IMR-90 (cell line): ENCODE measurements around the gene DUS4L. TPM values are rescaled to one million over a fixed set of nuclear protein-coding genes. Genes with fewer than 3 reads are reported as not detected.

Experiments used
- ATAC-seq: fragments of 200-7000 bp; cut with Tn5 transposase; 2 replicates; pipeline ENCODE4 v1.9.1; 2020; ENCODE audit warnings: low read depth, mild to moderate bottlenecking, moderate library complexity
- BruUV-seq: library from RNA; stranded (reverse); fragments of 400-500 nt; replicated peaks from 2 replicates; lab custom pipeline; 2021; lab: Mats Ljungman, UMichigan
- CTCF ChIA-PET: fragments of 300-600 bp; formaldehyde crosslinking; extraction: SDS; loops from one replicate; lab custom pipeline; 2021; ENCODE audit warnings: antibody characterized with exemption; lab: Yijun Ruan, JAX
- POLR2A ChIA-PET: fragments of 300-600 bp; sonication (Branson Sonifier 250); formaldehyde crosslinking; loops from one replicate; lab custom pipeline; 2022; ENCODE audit warnings: antibody characterized with exemption; ENCODE audit not compliant: unreplicated experiment; lab: Charles Lee
- DNase-seq: peaks from one replicate; pipeline ENCODE4 v3.0.0; 2013
- H2AFZ ChIP-seq: replicated peaks from 2 replicates; pipeline ENCODE3; 2013; ENCODE audit warnings: low read length, mild to moderate bottlenecking; ENCODE audit not compliant: poor library complexity
- H2AK5ac ChIP-seq: 2 replicates; pipeline ENCODE4 v1.6.1; 2013; ENCODE audit warnings: low read depth, low read length, inconsistent platforms
- H2AK9ac ChIP-seq: replicated peaks from 2 replicates; pipeline ENCODE3; 2013; ENCODE audit warnings: mild to moderate bottlenecking, low read depth, low read length, moderate library complexity; ENCODE audit not compliant: poor library complexity
- H2BK120ac ChIP-seq: 2 replicates; pipeline ENCODE4 v1.6.1; 2013; ENCODE audit warnings: low read depth, low read length, inconsistent platforms
- H2BK15ac ChIP-seq: 3 replicates; pipeline ENCODE4 v1.6.1; 2013; ENCODE audit warnings: low read depth, low read length, inconsistent platforms
- H2BK20ac ChIP-seq: 2 replicates; pipeline ENCODE4 v1.6.1; 2013; ENCODE audit warnings: low read depth, mild to moderate bottlenecking, inconsistent platforms, low read length, moderate library complexity
- H2BK5ac ChIP-seq: 2 replicates; pipeline ENCODE4 v1.6.1; 2013; ENCODE audit warnings: mild to moderate bottlenecking, low read depth, low read length, inconsistent platforms; ENCODE audit not compliant: poor library complexity, severe bottlenecking
- H3K14ac ChIP-seq: replicated peaks from 2 replicates; pipeline ENCODE4 v1.6.1; 2013; ENCODE audit warnings: low read depth, low read length, inconsistent platforms
- H3K18ac ChIP-seq: 2 replicates; pipeline ENCODE4 v1.6.1; 2013; ENCODE audit warnings: low read depth, low read length, control low read depth
- H3K23ac ChIP-seq: 2 replicates; pipeline ENCODE4 v1.6.1; 2013; ENCODE audit warnings: low read depth, low read length, inconsistent platforms
- H3K27ac ChIP-seq: 2 replicates; pipeline ENCODE4 v1.5.1; 2013; ENCODE audit warnings: mild to moderate bottlenecking, control low read depth, low read length; ENCODE audit not compliant: insufficient read depth
- H3K27me3 ChIP-seq: 2 replicates; pipeline ENCODE4 v1.6.1; 2013; ENCODE audit warnings: low read length; ENCODE audit not compliant: control insufficient read depth, insufficient read depth
- H3K36me3 ChIP-seq: 2 replicates; pipeline ENCODE4 v1.6.1; 2013; ENCODE audit warnings: low read length, mixed read lengths; ENCODE audit not compliant: control insufficient read depth, insufficient read depth
- H3K4ac ChIP-seq: 2 replicates; pipeline ENCODE4 v1.6.1; 2013; ENCODE audit warnings: low read depth, low read length, inconsistent platforms
- H3K4me1 ChIP-seq: 2 replicates; pipeline ENCODE4 v1.6.1; 2013; ENCODE audit warnings: low read length, mixed read lengths; ENCODE audit not compliant: control insufficient read depth, insufficient read depth
- H3K4me2 ChIP-seq: 2 replicates; pipeline ENCODE4 v1.6.1; 2013; ENCODE audit warnings: low read depth, mild to moderate bottlenecking, control low read depth, low read length, moderate library complexity
- H3K4me3 ChIP-seq: 2 replicates; pipeline ENCODE4 v1.5.1; 2013; ENCODE audit warnings: low read depth, mild to moderate bottlenecking, control low read depth, low read length, moderate library complexity; ENCODE audit not compliant: insufficient read depth
- H3K56ac ChIP-seq: 2 replicates; pipeline ENCODE4 v1.6.1; 2013; ENCODE audit warnings: low read length, inconsistent platforms; ENCODE audit not compliant: insufficient read depth; ENCODE audit errors: extremely low read depth
- H3K79me1 ChIP-seq, 2 experiments: 2 replicates each; pipeline ENCODE4 v1.6.1; 2013; ENCODE audit warnings: low read length in 2 of 2, inconsistent platforms in 1 of 2, low read depth in 1 of 2
- H3K9ac ChIP-seq: 2 replicates; pipeline ENCODE4 v1.6.1; 2013; ENCODE audit warnings: low read depth, low read length, control low read depth
- H3K9me1 ChIP-seq: 2 replicates; pipeline ENCODE4 v1.6.1; 2013; ENCODE audit warnings: low read length, inconsistent platforms; ENCODE audit not compliant: insufficient read depth
- H3K9me3 ChIP-seq: 2 replicates; pipeline ENCODE4 v1.6.1; 2013; ENCODE audit warnings: low read length; ENCODE audit not compliant: control insufficient read depth, insufficient read depth
- H4K20me1 ChIP-seq: 2 replicates; pipeline ENCODE4 v1.6.1; 2013; ENCODE audit warnings: low read length, inconsistent platforms; ENCODE audit not compliant: insufficient read depth
- H4K5ac ChIP-seq: 2 replicates; pipeline ENCODE4 v1.6.1; 2013; ENCODE audit warnings: mild to moderate bottlenecking, low read depth, low read length, control low read depth
- H4K8ac ChIP-seq, 2 experiments: 2 replicates each; pipeline ENCODE4 v1.6.1; 2013; ENCODE audit warnings: low read depth in 2 of 2, low read length in 2 of 2, control low read depth in 1 of 2, inconsistent platforms in 1 of 2
- H4K91ac ChIP-seq: 2 replicates; pipeline ENCODE4 v1.6.1; 2013; ENCODE audit warnings: low read depth, low read length, inconsistent platforms; ENCODE audit not compliant: insufficient read depth
- CEBPB ChIP-seq: IDR thresholded peaks from 2 replicates; pipeline ENCODE4 v1.6.1; 2012; ENCODE audit warnings: low read depth, low read length, improper control_type of control experiment
- CHD1 ChIP-seq: IDR thresholded peaks from 2 replicates; pipeline ENCODE4 v1.6.1; 2012; ENCODE audit warnings: low read depth, low read length, improper control_type of control experiment
- dilution Hi-C: fragments of 300-500 bp; cut with HindIII; formaldehyde crosslinking; loops from one replicate; pipeline ENCODE4 v1.14.3; 2018; ENCODE audit warnings: low sequenced_read_pairs; ENCODE audit not compliant: unreplicated experiment
- in situ Hi-C: fragments of 300-500 bp; cut with MboI; formaldehyde crosslinking; loops from 3 replicates; pipeline ENCODE4 v1.14.3; 2019; ENCODE audit warnings: low sequenced_read_pairs, inconsistent platforms, mixed read lengths
- intact Hi-C: fragments of 100-400 bp; cut with micrococcal nuclease; formaldehyde crosslinking; loops from 2 replicates; pipeline ENCODE4 v1.10.0; 2022
- polyA plus RNA-seq, 3 experiments: library from polyadenylated mRNA; depleted of rRNA; stranded (reverse); fragments of >200 nt; gene quantifications; 2 replicates each; pipeline ENCODE4 v1.2.3, GENCODE V29; 2012; ENCODE audit warnings: low replicate concordance in 1 of 3
- total RNA-seq: library from RNA; depleted of rRNA; stranded (reverse); fragments of >200 nt; gene quantifications from 2 replicates; pipeline ENCODE4 v1.2.3, GENCODE V29; 2012

Gene DUS4L
- total and polyA plus RNA-seq, 2 of the 4 experiments (the other 2 are of a cell fraction): 4.2 to 6.6 TPM

DNA sequence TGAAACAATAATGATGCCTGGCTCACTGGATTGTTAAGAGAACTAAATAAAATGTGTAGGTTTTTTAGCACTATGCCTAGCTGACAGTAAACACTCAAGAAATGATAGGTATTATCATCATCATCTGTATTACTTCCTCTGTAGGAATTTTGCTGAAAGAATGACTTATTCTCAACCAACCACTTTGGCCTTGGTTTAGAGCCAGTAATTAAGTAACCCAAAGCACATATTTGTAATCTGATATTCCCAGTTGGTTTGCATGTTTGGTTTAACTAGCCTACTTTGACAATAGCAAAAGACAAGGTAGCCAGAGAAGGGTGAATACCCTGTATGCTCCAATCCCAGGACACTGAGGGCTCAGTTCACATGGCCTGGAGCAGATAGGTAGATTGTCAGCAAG lies 50.7 kb downstream of the DUS4L start:
- Histone ChIP-seq H2BK5ac (peak overlapping the region; percentile 15), H3K14ac (no peak overlapping the region), H3K9me3 (no peaks in the 10 kb centered on the region), H2BK15ac (no peak overlapping the region), H3K36me3 (peaks cover 8% of the 10 kb centered on the region), H3K27ac (no peak overlapping the region), H2AK9ac (no peak overlapping the region), H2BK120ac (no peak overlapping the region), H3K4me2 (no peak overlapping the region; the same call in 1 of the 2 replicates), H4K91ac (no peak overlapping the region), H3K18ac (no peak overlapping the region), H4K20me1 (no peaks in the 10 kb centered on the region), H2BK20ac (no peak overlapping the region), H4K8ac (no peak overlapping the region), H3K4ac (no peak overlapping the region), H2AK5ac (peak overlapping the region; percentile 54; the same call in 1 of the 2 replicates), H2AFZ (no peak overlapping the region), H3K9me1 (peaks cover 6% of the 10 kb centered on the region), H3K27me3 (no peaks in the 10 kb centered on the region), H3K56ac (no peak overlapping the region), H3K9ac (no peak overlapping the region), H3K23ac (no peak overlapping the region), H3K79me1 (0 out of 4 replicates have a peak, but pooled peaks cover 0 to 11% of the 10 kb centered on the region in 2 experiments), H3K4me1 (peaks cover 6% of the 10 kb centered on the region), H3K4me3 (no peak overlapping the region), H4K5ac (no peak overlapping the region)
- in situ Hi-C loops (no loop called here), dilution Hi-C loops (no loop called here), intact Hi-C loops (no loop called here)
- BruUV-seq: no TSS peak
- POLR2A ChIA-PET: no interaction called here
- CTCF ChIA-PET: no interaction called here
- ATAC-seq (peak; percentile 83), DNase-seq (peak; percentile 79)
- no peak for TF ChIP-seq CHD1
- peak; percentile 53; the same call in 1 of the 2 replicates for TF ChIP-seq CEBPB
